Gastroesophageal sphincter (tissue), 4 donors: ENCODE measurements around the gene XPO1. TPM values are rescaled to one million over a fixed set of nuclear protein-coding genes. Genes with fewer than 3 reads are reported as not detected.

ENCODE experiments used
- ATAC-seq: fragments of 150-250 bp; one replicate; pipeline ENCODE4 v1.9.1; 2016; ENCODE audit warnings: mild to moderate bottlenecking, moderate library complexity
- H3K27ac ChIP-seq, 4 donors: fragments of 200-600 bp; sonication (generic) in 3 of 4; 1 replicate in 3 of 4; 2 replicates in 1 of 4; pipeline ENCODE4 v1.5.1; 2016 to 2019
- H3K27me3 ChIP-seq: fragments of 200-600 bp; sonication (generic); one replicate; pipeline ENCODE4 v1.5.1; 2019
- H3K36me3 ChIP-seq, 2 donors: fragments of 200-600 bp; sonication (generic); one replicate each; pipeline ENCODE4 v1.5.1; 2019; ENCODE audit warnings: control low read depth in 1 of 2
- H3K4me1 ChIP-seq, 3 donors: fragments of 200-600 bp; sonication (generic); 1 replicate in 2 of 3; 2 replicates in 1 of 3; pipeline ENCODE4 v1.5.1; 2016 to 2019; ENCODE audit warnings: control low read depth in 2 of 3
- H3K4me3 ChIP-seq, 2 donors: fragments of 200-600 bp; sonication (generic); one replicate each; pipeline ENCODE4 v1.5.1; 2019; ENCODE audit warnings: mild to moderate bottlenecking in 1 of 2, moderate library complexity in 1 of 2
- H3K9me3 ChIP-seq, 3 donors: fragments of 200-600 bp; sonication (generic); one replicate each; pipeline ENCODE4 v1.5.1; 2017 to 2019; ENCODE audit warnings: control low read depth in 2 of 3
- CTCF ChIP-seq, 4 experiments: fragments of 200-600 bp in 2 of 4; fragments of 450-650 bp in 2 of 4; sonication (generic) in 1 of 4; IDR thresholded peaks; one replicate each; pipeline ENCODE4 v1.5.1; 2017 to 2019; ENCODE audit warnings: antibody characterized with exemption in 4 of 4, mild to moderate bottlenecking in 2 of 4, moderate library complexity in 2 of 4
- EP300 ChIP-seq: sonication (generic); formaldehyde crosslinking; IDR thresholded peaks from one replicate; pipeline ENCODE4 v1.6.1; 2017; ENCODE audit warnings: antibody characterized with exemption, mild to moderate bottlenecking
- POLR2A ChIP-seq, 2 donors: fragments of 450-650 bp; IDR thresholded peaks; one replicate each; pipeline ENCODE4 v1.6.1; 2017; ENCODE audit warnings: antibody characterized with exemption in 2 of 2, mild to moderate bottlenecking in 2 of 2, moderate library complexity in 1 of 2
- POLR2AphosphoS5 ChIP-seq: sonication (generic); formaldehyde crosslinking; IDR thresholded peaks from one replicate; pipeline ENCODE4 v1.6.1; 2017; ENCODE audit warnings: antibody characterized with exemption
- WGBS, 2 donors: methylation state at CpG; one replicate each; pipeline ENCODE4 v1.1.5; 2018; ENCODE audit warnings: low coverage in 1 of 2; 5-methylcytosine and 5-hydroxymethylcytosine counted together
- total RNA-seq, 4 donors: library from RNA; depleted of rRNA; stranded (reverse); fragments of >200 nt; gene quantifications; one replicate each; pipeline ENCODE4 v1.1.0, GENCODE V29; 2016

The XPO1 gene
- total RNA-seq, 4 donors from 2014 or later = 66.5 to 102 (median 72.1) TPM

DNA sequence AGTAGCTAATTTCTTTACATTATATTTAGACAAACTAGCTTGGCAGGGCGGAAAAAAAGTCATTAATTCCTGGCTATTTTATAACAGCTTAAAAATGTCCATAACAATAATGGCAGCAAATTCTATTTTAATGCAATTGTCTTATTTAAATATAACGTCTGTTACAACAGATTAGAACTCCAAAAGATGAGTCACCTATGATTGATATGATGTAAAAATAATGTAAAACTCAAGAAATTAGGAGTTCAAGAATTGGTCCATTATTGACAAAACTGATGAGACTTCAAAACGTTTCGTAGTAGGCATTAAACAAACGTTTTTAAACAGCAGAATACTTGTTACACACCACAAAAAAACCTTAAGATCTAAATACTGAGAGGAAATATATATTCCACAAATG is 2.7 kb downstream of the XPO1 start:
- no peaks in the 10 kb centered on the region for H3K27me3 ChIP-seq
- H3K27ac ChIP-seq = peak overlapping the region; percentile 84 to 98 (median 96)
- no peak for ATAC-seq
- no peak for TF ChIP-seq CTCF (IDR thresholded peaks at IDR 0.05)
- 4 to 5% methylated on average over 5 of the region's 5 CpGs for WGBS, 2 donors
- peak overlapping the region; percentile 74 to 81 for H3K4me3 ChIP-seq
- H3K4me1 ChIP-seq = peaks cover 3 to 56% (median 15%) of the 10 kb centered on the region in 3 donors
- H3K9me3 ChIP-seq = no peaks in the 10 kb centered on the region
- H3K36me3 ChIP-seq = peaks cover 0 to 8% of the 10 kb centered on the region in 2 donors

- WGBS, 2 donors = 11 to 21% methylated on average over 2 of the region's 2 CpGs
- Histone ChIP-seq H3K27ac (peak overlapping the region; percentile 84 to 98 (median 96)), H3K4me3 (peak overlapping the region; percentile 74 to 81), H3K4me1 (peaks cover 7 to 59% (median 15%) of the 10 kb centered on the region in 3 donors), H3K36me3 (peaks cover 0 to 8% of the 10 kb centered on the region in 2 donors), H3K27me3 (no peaks in the 10 kb centered on the region), H3K9me3 (no peaks in the 10 kb centered on the region)
- TF ChIP-seq POLR2A (IDR thresholded peaks at IDR 0.05) = no peak
- no peak for TF ChIP-seq POLR2AphosphoS5
- no peak for TF ChIP-seq EP300
- TF ChIP-seq CTCF (IDR thresholded peaks at IDR 0.05) = no peak
- ATAC-seq = no peak
Measured at GRCh38 chr2:61534926-61535325, 3.2 kb downstream of the XPO1 start.

GRCh38 chr2:61530749-61531148 is 7.4 kb downstream of the XPO1 start:
- Histone ChIP-seq H3K27me3 (no peaks in the 10 kb centered on the region), H3K36me3 (peaks cover 0 to 12% of the 10 kb centered on the region in 2 donors), H3K4me3 (no peak overlapping the region), H3K4me1 (peaks cover 7 to 73% (median 15%) of the 10 kb centered on the region in 3 donors), H3K27ac (peak overlapping the region in 1 of 4 donors; percentile 11), H3K9me3 (no peaks in the 10 kb centered on the region)
- 44 to 53% methylated on average over 2 of the region's 2 CpGs for WGBS, 2 donors
- ATAC-seq = no peak
- TF ChIP-seq POLR2A (IDR thresholded peaks at IDR 0.05) (no peak), CTCF (IDR thresholded peaks at IDR 0.05) (no peak), POLR2AphosphoS5 (no peak), EP300 (no peak)

DNA sequence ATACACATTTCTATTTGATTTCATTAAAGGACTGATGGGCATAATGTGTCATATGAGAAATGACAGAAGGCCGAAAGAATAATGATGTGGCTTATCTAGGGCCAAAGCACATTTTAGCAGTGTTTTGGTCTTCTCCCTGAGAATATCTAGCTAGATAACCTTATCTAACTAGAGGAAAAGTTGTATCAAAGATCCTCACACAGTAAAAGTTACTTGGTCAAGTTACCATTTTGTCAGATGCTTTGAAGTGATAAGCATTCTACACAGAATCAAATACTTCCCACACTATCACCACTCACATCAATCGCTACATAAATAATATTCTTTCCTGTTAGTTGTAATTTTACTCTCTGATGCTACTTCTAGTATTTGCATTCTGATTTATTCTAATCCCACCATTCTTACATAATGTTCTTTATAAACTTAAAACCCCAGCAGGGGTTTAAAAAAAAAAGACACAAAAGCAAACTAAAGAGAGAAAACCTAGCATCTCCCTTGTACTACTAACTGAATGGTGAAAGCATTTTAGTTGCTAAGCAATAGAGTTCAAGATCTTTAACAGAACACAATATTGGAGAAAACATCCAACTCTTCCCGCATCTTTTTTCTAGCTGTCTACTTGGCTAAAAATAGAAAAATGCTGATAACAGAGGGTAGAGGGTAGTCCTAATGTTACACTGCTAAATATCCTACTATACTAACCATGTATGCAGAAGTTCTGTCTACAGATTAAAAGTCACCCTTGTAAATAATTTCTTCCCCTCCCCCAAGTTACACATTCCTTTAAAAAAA is 8.0 kb downstream of the XPO1 start:
- no peak for ATAC-seq
- 57 to 60% methylated on average over 3 of the region's 3 CpGs for WGBS, 2 donors
- Histone ChIP-seq H3K9me3 (no peaks in the 10 kb centered on the region), H3K27me3 (no peaks in the 10 kb centered on the region), H3K4me3 (no peak overlapping the region), H3K36me3 (peaks cover 0 to 12% of the 10 kb centered on the region in 2 donors), H3K27ac (peak overlapping the region in 2 of 4 donors; percentile 6 to 11), H3K4me1 (peaks cover 7 to 72% (median 13%) of the 10 kb centered on the region in 3 donors)
- TF ChIP-seq POLR2AphosphoS5 (no peak), POLR2A (IDR thresholded peaks at IDR 0.05) (no peak), EP300 (no peak), CTCF (IDR thresholded peaks at IDR 0.05) (no peak)

DNA sequence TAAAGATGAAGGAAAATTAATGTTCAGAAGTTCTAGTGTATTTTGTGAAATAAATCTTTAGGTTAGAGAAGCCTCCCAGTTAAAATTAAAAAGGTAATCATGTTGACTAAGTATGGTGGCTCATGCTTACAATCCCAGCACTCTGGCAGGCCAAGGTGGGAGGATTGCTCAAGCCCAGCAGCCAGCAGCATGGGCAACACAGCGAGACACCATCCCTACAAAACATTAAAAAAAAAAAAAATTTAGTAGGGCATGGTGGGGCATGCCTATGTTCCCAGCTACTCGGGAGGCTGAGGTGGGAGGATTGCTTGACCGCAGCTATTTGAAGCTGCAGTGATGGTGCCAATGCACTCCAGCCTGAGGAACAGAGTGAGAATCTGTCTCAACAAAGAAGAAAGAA is 17.9 kb downstream of the XPO1 start:
- Histone ChIP-seq H3K36me3 (peaks cover 0 to 65% of the 10 kb centered on the region in 2 donors), H3K4me1 (peaks cover 0 to 19% (median 2%) of the 10 kb centered on the region in 3 donors), H3K4me3 (no peak overlapping the region), H3K27ac (no peak overlapping the region), H3K9me3 (no peaks in the 10 kb centered on the region), H3K27me3 (no peaks in the 10 kb centered on the region)
- no peak for ATAC-seq
- WGBS, 2 donors = 72 to 75% methylated on average over 2 to 3 of the region's 3 CpGs
- TF ChIP-seq CTCF (IDR thresholded peaks at IDR 0.05) = no peak
- TF ChIP-seq EP300 = no peak
- no peak for TF ChIP-seq POLR2A (IDR thresholded peaks at IDR 0.05)
- no peak for TF ChIP-seq POLR2AphosphoS5
